Activated CD4-positive, alpha-beta T cell treated with anti-CD3 and anti-CD28 coated beads for 24 hours (primary cell): ENCODE data around the gene NDUFS4.
"Not testable (repeated sequence)": the region's sequence is repeated elsewhere in the genome, so short reads cannot be mapped to it uniquely, and the experiment has no call there.

Experiments used
- DNase-seq, 2 donors: peaks; one replicate each; pipeline ENCODE4 v3.0.0-alpha.2; 2020; ENCODE audit warnings: low read depth in 2 of 2

NDUFS4 gene

GRCh38 chr5:53660573-53660972, 100.1 kb downstream of the NDUFS4 start:
- DNase-seq: not testable (repeated sequence)

GRCh38 chr5:53665313-53665712, 104.9 kb downstream of the NDUFS4 start:
- DNase-seq: not testable (repeated sequence)

- no peak for DNase-seq
Observed at GRCh38 chr5:53667621-53668020, 107.2 kb downstream of the NDUFS4 start.

- no peak for DNase-seq
Observed at GRCh38 chr5:53671447-53671846, 111.0 kb downstream of the NDUFS4 start.

- no peak for DNase-seq
Observed at GRCh38 chr5:53674121-53674520, 113.7 kb downstream of the NDUFS4 start.

GRCh38 chr5:53677632-53678031, 117.2 kb downstream of the NDUFS4 start:
- no peak for DNase-seq

- DNase-seq: no peak
Observed at GRCh38 chr5:53678981-53679660, 118.7 kb downstream of the NDUFS4 start.

GRCh38 chr5:53681079-53681478, 120.6 kb downstream of the NDUFS4 start:
- no peak for DNase-seq

GRCh38 chr5:53691014-53691413, 130.6 kb downstream of the NDUFS4 start:
- DNase-seq: no peak

GRCh38 chr5:53694520-53695022, 134.1 kb downstream of the NDUFS4 start:
- no peak for DNase-seq

- DNase-seq: not testable (repeated sequence)
Observed at GRCh38 chr5:53710405-53710804, 150.0 kb downstream of the NDUFS4 start.

GRCh38 chr5:53712327-53712726, 151.9 kb downstream of the NDUFS4 start:
- no peak for DNase-seq

- no peak for DNase-seq
Observed at GRCh38 chr5:53713978-53714666, 153.7 kb downstream of the NDUFS4 start.

GRCh38 chr5:53714667-53715010, 154.2 kb downstream of the NDUFS4 start:
- no peak for DNase-seq

GRCh38 chr5:53726121-53726520, 165.7 kb downstream of the NDUFS4 start:
- DNase-seq: no peak

- no peak for DNase-seq
Observed at GRCh38 chr5:53730943-53731342, 170.5 kb downstream of the NDUFS4 start.
